Ishikawa (cell line): ENCODE results near the gene IRS2.

Experiments
- CEBPB ChIP-seq: IDR thresholded peaks from 2 replicates; pipeline ENCODE4 v1.6.1; 2012
- CREB1 ChIP-seq: IDR thresholded peaks from 2 replicates; pipeline ENCODE4 v1.6.1; 2012; ENCODE audit warnings: low read depth
- EGR1 ChIP-seq: IDR thresholded peaks from 2 replicates; pipeline ENCODE4 v1.6.1; 2012
- EP300 ChIP-seq: IDR thresholded peaks from 2 replicates; pipeline ENCODE4 v1.6.1; 2012; ENCODE audit warnings: borderline replicate concordance
- FOXM1 ChIP-seq: IDR thresholded peaks from 2 replicates; pipeline ENCODE4 v1.6.1; 2012; ENCODE audit warnings: low read depth, borderline replicate concordance
- NFIC ChIP-seq: IDR thresholded peaks from 2 replicates; pipeline ENCODE4 v1.6.1; 2012
- RAD21 ChIP-seq: IDR thresholded peaks from 2 replicates; pipeline ENCODE4 v1.6.1; 2012; ENCODE audit warnings: low read depth
- REST ChIP-seq: IDR thresholded peaks from 2 replicates; pipeline ENCODE4 v1.6.1; 2012; ENCODE audit warnings: low read depth, mild to moderate bottlenecking
- TAF1 ChIP-seq: IDR thresholded peaks from 2 replicates; pipeline ENCODE4 v1.6.1; 2012; ENCODE audit warnings: low read depth, mild to moderate bottlenecking
- TEAD4 ChIP-seq: IDR thresholded peaks from 2 replicates; pipeline ENCODE4 v1.6.1; 2012
- USF1 ChIP-seq: IDR thresholded peaks from 2 replicates; pipeline ENCODE4 v1.6.1; 2012
- ZBTB7A ChIP-seq: IDR thresholded peaks from 2 replicates; pipeline ENCODE4 v1.6.1; 2012; ENCODE audit warnings: low read depth
- TF ChIP-seq, protein P1 (sequence below): IDR thresholded peaks from 2 replicates; pipeline ENCODE4 v1.6.1; 2012

- TF ChIP-seq REST: no peak
- TF ChIP-seq EP300: no peak
- TF ChIP-seq, protein P1, sequence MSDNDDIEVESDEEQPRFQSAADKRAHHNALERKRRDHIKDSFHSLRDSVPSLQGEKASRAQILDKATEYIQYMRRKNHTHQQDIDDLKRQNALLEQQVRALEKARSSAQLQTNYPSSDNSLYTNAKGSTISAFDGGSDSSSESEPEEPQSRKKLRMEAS: no peak
- TF ChIP-seq USF1: no peak
- TF ChIP-seq RAD21: no peak
- no peak for TF ChIP-seq CEBPB
- no peak for TF ChIP-seq EGR1
- no peak for TF ChIP-seq NFIC
- no peak for TF ChIP-seq TAF1
- no peak for TF ChIP-seq TEAD4
- TF ChIP-seq FOXM1: no peak
- no peak for TF ChIP-seq ZBTB7A
- TF ChIP-seq CREB1: no peak
These were observed 26.8 kb downstream of the IRS2 start for GRCh38 chr13:109759609-109760008.
